PC-9 (cell line): ENCODE data around the gene DOCK2. TPM values are rescaled to one million over a fixed set of nuclear protein-coding genes. Genes with fewer than 3 reads are reported as not detected.

Source experiments
- BruUV-seq: library from RNA; stranded (reverse); fragments of 400-500 nt; replicated peaks from 2 replicates; lab custom pipeline; 2021; lab: Mats Ljungman, UMichigan
- CTCF ChIA-PET: fragments of 300-600 bp; sonication (Branson Sonifier 250); formaldehyde crosslinking; loops from one replicate; lab custom pipeline; 2022; ENCODE audit warnings: antibody characterized with exemption; lab: Charles Lee
- POLR2A ChIA-PET: fragments of 300-600 bp; sonication (Branson Sonifier 250); formaldehyde crosslinking; loops from one replicate; lab custom pipeline; 2022; ENCODE audit warnings: antibody characterized with exemption; ENCODE audit not compliant: unreplicated experiment; lab: Charles Lee
- DNase-seq, 2 experiments: peaks; one replicate each; pipeline versions ENCODE4 v3.0.0 to v3.0.0-alpha.2; 2015 to 2022; ENCODE audit warnings: mixed read lengths in 1 of 2
- H2AFZ ChIP-seq: fragments of 200-600 bp; sonication (generic); 2 replicates; pipeline ENCODE4 v1.8.1; 2017; ENCODE audit warnings: antibody characterized with exemption
- H3F3A ChIP-seq: fragments of 200-600 bp; sonication (generic); 2 replicates; pipeline ENCODE4 v1.8.1; 2017; ENCODE audit warnings: antibody characterized with exemption, mild to moderate bottlenecking, low read depth; ENCODE audit not compliant: insufficient read depth
- H3K27ac ChIP-seq: fragments of 200-600 bp; sonication (generic); 2 replicates; pipeline ENCODE4 v1.6.1; 2016; ENCODE audit warnings: mixed run types
- H3K27me3 ChIP-seq: fragments of 200-600 bp; sonication (generic); 2 replicates; pipeline ENCODE4 v1.6.1; 2016; ENCODE audit warnings: low read depth, mixed run types; ENCODE audit not compliant: insufficient read depth
- H3K36me3 ChIP-seq: fragments of 200-600 bp; sonication (generic); 2 replicates; pipeline ENCODE4 v1.6.1; 2016; ENCODE audit warnings: low read depth, mixed run types
- H3K4me1 ChIP-seq: fragments of 200-600 bp; sonication (generic); replicated peaks from 2 replicates; pipeline ENCODE4 v1.6.1; 2016; ENCODE audit warnings: mixed run types; ENCODE audit not compliant: insufficient read depth
- H3K4me2 ChIP-seq: fragments of 200-600 bp; sonication (generic); 2 replicates; pipeline ENCODE4 v1.6.1; 2017; ENCODE audit warnings: mixed run types
- H3K4me3 ChIP-seq: fragments of 200-600 bp; sonication (generic); 2 replicates; pipeline ENCODE4 v1.6.1; 2016; ENCODE audit warnings: mixed run types
- H3K79me2 ChIP-seq: fragments of 200-600 bp; sonication (generic); 2 replicates; pipeline ENCODE4 v1.6.1; 2017; ENCODE audit warnings: low read depth, mixed run types
- H3K9me2 ChIP-seq: fragments of 200-600 bp; sonication (generic); 2 replicates; pipeline ENCODE4 v1.8.1; 2017; ENCODE audit warnings: mild to moderate bottlenecking; ENCODE audit not compliant: insufficient read depth
- H3K9me3 ChIP-seq: fragments of 200-600 bp; sonication (generic); 2 replicates; pipeline ENCODE4 v1.8.1; 2016; ENCODE audit warnings: low read depth; ENCODE audit not compliant: insufficient read depth
- H4K20me1 ChIP-seq: fragments of 200-600 bp; sonication (generic); 2 replicates; pipeline ENCODE4 v1.8.1; 2017; ENCODE audit not compliant: insufficient read depth
- CTCF ChIP-seq: fragments of 200-600 bp; sonication (generic); conservative IDR thresholded peaks from 2 replicates; pipeline ENCODE4 v1.6.1; 2017; ENCODE audit warnings: mixed run types, antibody characterized with exemption, mild to moderate bottlenecking, moderate library complexity
- EZH2 ChIP-seq: fragments of 200-600 bp; sonication (generic); IDR thresholded peaks from 2 replicates; pipeline ENCODE4 v1.8.0; 2017; ENCODE audit warnings: antibody characterized with exemption, low read depth
- intact Hi-C: fragments of 100-400 bp; cut with micrococcal nuclease; formaldehyde crosslinking; loops from one replicate; pipeline ENCODE4 v1.10.0; 2022; ENCODE audit not compliant: unreplicated experiment
- total RNA-seq: library from RNA; stranded (reverse); gene quantifications from 2 replicates; pipeline ENCODE4 v1.2.3, GENCODE V29; 2021

DOCK2 gene
- total RNA-seq, 1 experiment from 2014 or later = 0.41 TPM

GRCh38 chr5:170097934-170098333, 460.9 kb downstream of the DOCK2 start:
- no peaks in the 10 kb centered on the region for H3K36me3 ChIP-seq
- H3K4me2 ChIP-seq = no peak overlapping the region
- H3K27me3 ChIP-seq = no peaks in the 10 kb centered on the region
- H4K20me1 ChIP-seq = no peaks in the 10 kb centered on the region
- ChIA-PET CTCF (no interaction called here), POLR2A (no interaction called here)
- H3K27ac ChIP-seq = no peak overlapping the region
- H3K79me2 ChIP-seq = no peaks in the 10 kb centered on the region
- no peak overlapping the region for H3K4me3 ChIP-seq
- H2AFZ ChIP-seq = no peak overlapping the region
- peaks cover 6% of the 10 kb centered on the region; the same call in 1 of the 2 replicates for H3K9me3 ChIP-seq
- H3K9me2 ChIP-seq = no peaks in the 10 kb centered on the region
- H3K4me1 ChIP-seq = peaks cover 44% of the 10 kb centered on the region
- H3F3A ChIP-seq = peaks cover 27% of the 10 kb centered on the region; the same call in 1 of the 2 replicates
- intact Hi-C loops = no loop called here
- no peak for DNase-seq
- no peak for TF ChIP-seq EZH2
- no peak for TF ChIP-seq CTCF
- BruUV-seq = no TSS peak

DNA sequence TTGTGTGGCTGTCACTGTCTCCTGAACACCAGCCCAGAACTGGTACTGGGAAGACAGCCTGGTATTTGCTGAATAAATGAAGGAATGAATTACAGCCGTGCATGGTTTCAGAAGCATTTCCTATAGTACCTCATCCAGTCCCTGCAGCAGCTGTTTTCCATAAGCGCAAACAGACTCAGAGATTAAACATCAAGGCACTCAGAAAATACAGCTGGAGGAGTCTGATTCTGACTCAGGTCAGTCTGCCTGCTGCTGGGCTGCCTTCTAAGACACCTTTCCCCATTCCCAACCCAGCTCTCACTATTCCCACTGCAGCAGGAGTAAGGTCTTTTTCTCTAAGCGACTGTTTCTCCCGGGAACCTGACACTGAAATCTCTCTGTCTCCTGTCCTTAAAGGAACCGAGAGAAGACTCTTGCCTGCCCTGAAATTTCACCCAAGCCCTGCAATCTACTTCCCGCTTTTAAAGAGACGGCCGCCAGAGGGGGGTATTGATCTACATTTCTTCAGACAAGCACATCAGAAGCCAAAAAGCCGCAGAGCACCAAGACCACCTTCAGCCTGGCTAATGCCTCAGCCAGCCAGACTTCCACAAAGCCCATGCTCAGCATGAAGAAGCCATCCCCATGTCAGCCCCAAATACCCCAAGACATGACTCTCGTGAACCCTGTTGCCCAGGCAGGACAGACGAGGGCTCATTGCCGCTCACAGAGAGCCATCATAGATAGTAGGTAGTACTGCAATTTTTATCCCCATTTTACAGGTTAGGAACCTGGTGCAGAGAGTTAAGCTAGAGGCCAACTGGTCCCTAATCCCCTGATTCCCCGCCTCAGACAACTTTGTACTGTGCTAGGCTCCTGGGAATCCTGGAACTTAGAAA, 463.2 kb downstream of the DOCK2 start:
- no peaks in the 10 kb centered on the region for H3K79me2 ChIP-seq
- H3F3A ChIP-seq = peaks cover 17% of the 10 kb centered on the region; the same call in 1 of the 2 replicates
- peak; percentile 93 for TF ChIP-seq CTCF
- TF ChIP-seq EZH2 = no peak
- H4K20me1 ChIP-seq = no peaks in the 10 kb centered on the region
- no TSS peak for BruUV-seq
- intact Hi-C loops = loop anchor here (1.0 to 5.0 kb wide), 9 partner anchors 51 to 532 kb away; no protein-coding TSS in a partner anchor
- H3K27me3 ChIP-seq = no peaks in the 10 kb centered on the region
- no peaks in the 10 kb centered on the region for H3K9me2 ChIP-seq
- CTCF ChIA-PET = interaction anchor here (0.6 to 1.8 kb wide), 6 partner anchors 10 to 1386 kb away, joined by 3 to 6 read pairs (median 5); no protein-coding TSS in a partner anchor
- H3K27ac ChIP-seq = peak overlapping the region; percentile 31; the same call in 1 of the 2 replicates
- H3K4me3 ChIP-seq = no peak overlapping the region
- H3K4me1 ChIP-seq = peaks cover 41% of the 10 kb centered on the region
- POLR2A ChIA-PET = interaction anchor here (0.9 kb wide), 1 partner anchor 73 kb away, joined by 5 read pairs; no protein-coding TSS in a partner anchor
- DNase-seq = peak; percentile 69 to 81
- H3K36me3 ChIP-seq = no peaks in the 10 kb centered on the region
- H3K9me3 ChIP-seq = peaks cover 6% of the 10 kb centered on the region; the same call in 1 of the 2 replicates
- H3K4me2 ChIP-seq = peak overlapping the region; percentile 54; the same call in 1 of the 2 replicates
- H2AFZ ChIP-seq = peak overlapping the region; percentile 68

GRCh38 chr5:170103447-170103846, 466.4 kb downstream of the DOCK2 start:
- TF ChIP-seq CTCF (no peak), EZH2 (no peak)
- Histone ChIP-seq H3K36me3 (no peaks in the 10 kb centered on the region), H2AFZ (no peak overlapping the region), H3K4me3 (no peak overlapping the region), H3K9me2 (no peaks in the 10 kb centered on the region), H3K27ac (0 out of 2 replicates have a peak overlapping the region, but pooled peaks have one; percentile 14), H3K27me3 (no peaks in the 10 kb centered on the region), H3F3A (no peaks in the 10 kb centered on the region), H3K9me3 (peaks cover 6% of the 10 kb centered on the region; the same call in 1 of the 2 replicates), H3K79me2 (no peaks in the 10 kb centered on the region), H3K4me2 (no peak overlapping the region), H4K20me1 (no peaks in the 10 kb centered on the region), H3K4me1 (peaks cover 22% of the 10 kb centered on the region)
- POLR2A ChIA-PET = no interaction called here
- intact Hi-C loops = loop anchor here (5.0 kb wide), 4 partner anchors 131 to 529 kb away; no protein-coding TSS in a partner anchor
- no TSS peak for BruUV-seq
- CTCF ChIA-PET = no interaction called here
- DNase-seq = no peak
